Stimulated activated CD4-positive, alpha-beta T cell treated with anti-CD3 and anti-CD28 coated beads, Interleukin-2, amount 100 ng/mL, for 24 hours (primary cell): Measurements from ENCODE around the gene DRG1.
"Not testable (repeated sequence)": the region's sequence is repeated elsewhere in the genome, so short reads cannot be mapped to it uniquely, and the experiment has no call there.

ENCODE experiments used
- DNase-seq, 2 donors: peaks; one replicate each; pipeline ENCODE4 v3.0.0-alpha.2; 2020

DRG1 gene

GRCh38 chr22:31399211-31400022 lies at the start of gene DRG1:
Gene DRG1 (plus strand): TSS chr22:31399604. CDS start chr22:31399684, 80 bp downstream.
- peak; percentile 98 for DNase-seq

DNA sequence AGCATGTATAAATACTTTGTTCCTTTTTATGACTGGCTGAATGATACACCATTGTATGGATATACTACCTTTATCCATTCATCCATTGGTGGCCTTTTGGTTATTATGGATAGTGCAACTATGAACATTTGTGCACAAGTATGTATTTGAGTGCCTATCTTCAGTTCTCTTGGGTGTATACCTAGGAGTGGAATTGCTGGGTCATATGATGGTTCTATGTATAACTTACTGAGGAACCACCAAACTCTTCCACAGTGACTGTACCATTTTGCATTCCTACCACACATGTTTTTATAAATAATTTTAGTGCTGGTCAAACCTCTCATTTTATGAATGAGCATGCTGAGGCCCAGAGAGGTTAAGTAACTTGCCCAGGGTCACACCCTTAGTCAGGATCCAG lies 49.4 kb upstream of the DRG1 start:
- no peak for DNase-seq

DNA sequence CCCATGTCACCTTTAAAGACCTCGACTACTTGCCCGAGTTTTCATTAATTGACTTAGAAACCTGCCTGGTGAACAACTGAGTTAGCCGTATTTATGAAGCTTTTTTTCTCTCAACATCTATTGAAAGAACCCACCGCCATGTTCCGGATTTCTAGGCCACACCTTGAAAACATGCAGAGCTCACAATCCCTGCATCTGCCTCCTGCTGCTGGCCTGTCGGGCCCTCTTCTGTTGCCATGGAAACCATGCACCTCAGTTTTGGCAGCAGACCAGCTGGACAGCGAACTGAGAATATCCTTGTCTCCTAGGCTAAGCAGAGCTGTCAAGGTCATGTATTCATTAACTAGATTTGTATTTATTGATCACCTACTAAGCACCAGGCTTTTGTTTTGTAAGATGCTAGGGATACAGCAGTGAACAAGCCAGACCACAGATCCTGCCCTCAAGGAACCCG lies 49.0 kb upstream of the DRG1 start:
- no peak for DNase-seq

- DNase-seq, result no peak
Measured at GRCh38 chr22:31354515-31354914, 44.9 kb upstream of the DRG1 start.

- DNase-seq, result no peak
Measured at GRCh38 chr22:31360029-31360428, 39.4 kb upstream of the DRG1 start.

GRCh38 chr22:31361743-31362142 lies 37.7 kb upstream of the DRG1 start:
- no peak for DNase-seq

GRCh38 chr22:31363885-31364465 lies 35.4 kb upstream of the DRG1 start:
- no peak for DNase-seq

DNA sequence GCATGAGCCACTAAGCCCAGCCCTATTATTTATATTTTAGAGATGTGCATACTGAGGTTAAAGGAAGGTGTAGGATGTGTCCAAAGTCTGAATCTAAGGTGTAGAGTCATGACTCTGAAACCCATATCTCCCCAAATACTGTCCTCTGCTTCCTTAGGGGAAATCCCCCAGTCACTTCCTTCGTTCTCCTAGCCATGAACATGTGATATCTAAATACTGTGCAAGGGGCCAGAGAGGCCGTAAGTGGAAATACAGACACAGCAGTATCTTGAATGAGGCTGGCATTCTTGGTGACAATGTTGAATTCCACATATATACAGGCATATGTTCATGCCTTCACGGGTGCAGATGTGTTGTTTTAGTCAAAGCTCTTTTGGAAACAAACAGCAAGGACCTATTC lies 32.0 kb upstream of the DRG1 start:
- no peak for DNase-seq

- DNase-seq, result no peak
Measured at GRCh38 chr22:31377612-31378011, 21.8 kb upstream of the DRG1 start.

GRCh38 chr22:31378123-31378522 lies 21.3 kb upstream of the DRG1 start:
- DNase-seq, result no peak

DNA sequence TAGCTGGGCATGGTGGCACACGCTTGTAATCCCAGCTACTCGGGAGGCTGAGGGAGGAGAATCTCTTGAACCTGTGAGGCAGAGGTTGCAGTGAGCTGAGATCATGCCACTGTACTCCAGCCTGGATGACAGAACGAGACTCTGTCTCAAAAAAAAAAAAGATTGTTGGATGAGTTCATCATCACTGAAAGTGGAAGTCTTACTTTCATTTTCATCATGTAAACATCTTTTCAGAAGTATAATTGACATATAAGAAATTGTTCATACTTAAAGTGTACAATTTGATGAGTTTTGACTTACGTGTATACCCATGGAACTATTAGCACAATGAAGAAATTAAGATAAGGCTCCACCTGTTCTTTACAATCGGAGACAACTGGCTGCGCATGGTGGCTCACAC lies 20.8 kb upstream of the DRG1 start:
- DNase-seq, result not testable (repeated sequence)

GRCh38 chr22:31393893-31394292 lies 5.5 kb upstream of the DRG1 start:
- DNase-seq, result no peak

DNA sequence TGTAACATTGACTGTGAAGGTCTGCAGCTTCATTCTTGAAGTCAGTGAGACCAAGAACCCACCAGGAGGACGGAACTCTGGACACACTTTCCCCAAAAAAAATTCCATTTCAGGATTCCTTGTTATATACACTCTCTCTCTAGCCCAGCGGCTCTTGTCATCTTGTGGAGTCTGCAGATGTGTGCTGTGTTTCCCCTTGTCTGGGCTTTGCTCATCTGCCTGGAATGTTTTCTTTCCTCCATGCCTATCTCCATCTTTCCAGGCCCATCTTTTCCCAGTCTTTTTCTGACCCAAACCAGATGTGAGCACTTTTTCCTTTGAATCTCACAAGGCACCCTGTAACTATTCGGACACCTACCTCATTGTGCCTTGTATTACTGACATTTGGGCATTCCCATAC lies 5.1 kb upstream of the DRG1 start:
- DNase-seq, result no peak

DNA sequence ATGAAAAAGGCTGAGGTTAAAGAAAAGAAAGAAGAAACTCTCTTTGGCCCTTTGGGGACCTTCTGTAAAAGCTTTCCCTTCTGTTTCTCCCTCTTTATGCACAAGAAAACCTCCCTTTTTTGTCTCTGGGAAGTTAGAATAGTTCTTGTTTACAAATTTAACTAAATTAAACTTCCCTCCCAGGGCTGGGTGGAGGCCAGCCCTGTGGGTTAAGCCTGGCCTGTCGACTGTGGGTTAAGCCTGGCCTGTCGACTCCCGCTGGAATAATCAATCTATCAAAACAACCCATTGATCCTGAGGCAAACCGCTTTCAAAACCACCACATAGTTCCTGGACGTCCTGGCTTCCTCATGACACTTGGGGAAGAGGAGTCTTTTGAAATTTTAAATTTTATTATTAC lies 1.2 kb upstream of the DRG1 start:
- DNase-seq, result no peak

GRCh38 chr22:31400023-31400397 lies 606 bp downstream of the DRG1 start:
- DNase-seq, result no peak

DNA sequence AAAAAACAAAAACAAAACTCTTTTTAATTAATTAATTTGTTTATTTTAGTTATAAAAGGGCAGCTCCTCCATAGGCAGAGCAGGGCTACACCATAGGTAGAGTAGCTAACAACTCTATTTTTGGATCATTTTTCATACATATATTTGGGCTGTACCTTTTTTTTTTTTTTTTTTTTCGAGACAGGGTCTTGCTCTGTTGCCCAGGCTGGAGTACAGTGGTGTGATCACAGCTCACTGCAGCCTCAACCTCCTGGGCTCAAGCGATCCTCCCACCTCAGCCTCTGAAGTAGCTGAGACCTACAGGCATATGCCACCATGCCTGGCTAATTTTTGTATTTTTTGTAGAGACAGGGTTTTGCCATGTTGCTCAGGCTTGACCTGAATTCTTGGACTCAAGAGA lies 2.9 kb downstream of the DRG1 start:
- not testable (repeated sequence) for DNase-seq

DNA sequence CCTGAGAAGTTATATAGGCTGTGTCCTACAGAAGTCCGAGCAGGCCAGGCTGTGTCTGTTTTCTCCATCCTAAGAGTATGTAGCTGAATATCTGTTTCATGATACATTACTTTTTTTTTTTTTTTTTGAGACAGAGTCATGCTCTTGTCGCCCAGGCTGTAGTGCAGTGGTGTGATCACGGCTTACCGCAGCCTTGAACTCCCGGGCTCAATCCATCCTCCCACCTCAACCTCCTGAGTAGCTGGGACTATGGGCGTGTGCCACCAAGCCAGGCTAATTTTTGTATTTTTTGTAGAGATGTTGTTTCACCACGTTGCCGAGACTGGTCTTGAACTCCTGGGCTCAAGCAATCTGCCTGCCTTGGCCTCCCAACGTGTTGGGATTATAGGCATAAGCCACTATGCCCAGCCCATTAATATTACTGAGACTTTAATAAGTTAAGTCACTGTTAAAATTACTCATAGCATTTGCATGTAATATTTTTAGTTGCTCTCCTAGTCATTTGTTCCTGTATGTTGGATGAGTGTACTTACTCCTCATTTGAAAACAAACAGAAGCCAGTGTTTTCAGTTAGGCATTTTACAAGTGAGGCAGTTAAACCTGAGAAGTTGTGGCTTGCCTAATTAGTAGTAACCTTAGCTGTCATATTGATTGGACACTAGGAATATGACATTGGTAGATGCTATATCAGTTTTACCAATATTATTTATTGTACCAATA lies 26.1 kb downstream of the DRG1 start:
- DNase-seq, result no peak

GRCh38 chr22:31431950-31432349 lies 32.5 kb downstream of the DRG1 start:
- no peak for DNase-seq

GRCh38 chr22:31436132-31436531 lies 36.7 kb downstream of the DRG1 start:
- DNase-seq, result no peak

DNA sequence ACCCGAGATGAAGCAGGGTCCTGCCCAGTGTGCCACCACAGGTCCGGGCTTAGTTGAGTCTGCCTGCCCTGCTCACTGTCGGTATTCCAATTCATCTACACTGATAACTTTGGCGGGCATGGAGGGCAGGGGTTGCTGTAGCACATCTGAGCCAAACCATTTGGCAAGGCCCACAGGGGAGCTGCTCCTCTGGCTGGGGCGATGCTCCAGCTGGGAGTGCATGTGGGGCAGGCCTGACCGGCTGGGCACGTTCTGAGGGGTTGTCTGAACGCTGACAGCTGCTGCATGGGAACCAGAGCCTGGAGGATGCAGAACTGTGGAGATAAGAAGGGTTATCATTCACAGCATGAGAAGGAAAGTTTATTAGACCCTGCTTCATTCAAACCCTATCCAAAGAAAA lies 40.4 kb downstream of the DRG1 start:
- no peak for DNase-seq

- DNase-seq, result no peak
Measured at GRCh38 chr22:31440681-31441080, 41.3 kb downstream of the DRG1 start.

GRCh38 chr22:31441652-31442051 lies 42.2 kb downstream of the DRG1 start:
- DNase-seq, result no peak

- DNase-seq, result no peak
Measured at GRCh38 chr22:31442768-31443489, 43.5 kb downstream of the DRG1 start.
